GM18861 (cell line): Measurements from ENCODE around the gene MPRIP.

Experiments
- ATAC-seq: cut with Tn5 transposase; IDR thresholded peaks from one replicate; pipeline ENCODE4 v1.9.1; 2021; ENCODE audit not compliant: unreplicated experiment

The MPRIP gene

DNA sequence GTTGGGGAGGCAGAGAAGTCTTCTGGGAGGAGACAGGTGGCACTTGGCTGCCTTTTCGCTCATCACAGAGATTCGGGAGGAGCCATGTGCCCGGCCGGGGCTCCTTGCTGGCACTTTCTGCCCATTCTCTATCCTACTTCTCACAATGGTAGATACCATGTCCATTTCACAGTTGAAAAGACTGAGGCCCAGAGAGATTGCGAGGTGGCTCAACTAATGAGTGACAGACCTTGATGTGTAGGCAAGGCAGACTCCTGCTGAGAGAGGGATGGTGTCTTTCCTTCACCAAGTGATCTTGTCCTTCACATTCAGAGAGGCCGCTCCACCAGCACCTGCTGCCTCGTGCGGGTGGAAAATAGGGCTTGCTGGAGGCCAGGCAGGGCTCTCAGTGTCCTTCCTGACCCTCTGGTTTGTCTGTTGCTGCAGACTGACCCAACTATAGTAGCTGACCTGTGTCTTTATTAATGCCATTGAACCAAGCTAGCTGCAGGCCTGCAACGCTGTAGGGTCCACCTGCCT, 42.1 kb downstream of the MPRIP start:
- no peak for ATAC-seq

DNA sequence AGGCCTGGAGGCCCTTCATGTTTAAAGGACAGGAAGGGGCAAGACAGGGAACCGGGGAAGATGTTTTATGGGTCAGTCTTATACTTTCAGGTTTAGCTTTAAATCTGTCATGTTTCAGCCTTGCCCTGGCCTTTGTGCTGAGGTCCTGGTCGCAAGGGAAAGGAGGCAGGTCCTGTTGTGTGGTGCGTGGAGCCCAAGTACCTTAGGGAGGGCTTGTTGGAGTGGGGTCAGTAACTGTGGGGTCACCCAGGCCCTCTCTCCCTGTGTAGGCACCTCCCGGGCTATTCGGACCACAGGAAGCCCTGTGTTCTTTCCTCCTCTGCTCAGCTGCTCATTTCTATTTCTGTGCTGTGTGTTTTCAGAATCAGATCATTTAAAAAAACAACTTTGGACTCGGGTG, 42.7 kb downstream of the MPRIP start:
- ATAC-seq: no peak

DNA sequence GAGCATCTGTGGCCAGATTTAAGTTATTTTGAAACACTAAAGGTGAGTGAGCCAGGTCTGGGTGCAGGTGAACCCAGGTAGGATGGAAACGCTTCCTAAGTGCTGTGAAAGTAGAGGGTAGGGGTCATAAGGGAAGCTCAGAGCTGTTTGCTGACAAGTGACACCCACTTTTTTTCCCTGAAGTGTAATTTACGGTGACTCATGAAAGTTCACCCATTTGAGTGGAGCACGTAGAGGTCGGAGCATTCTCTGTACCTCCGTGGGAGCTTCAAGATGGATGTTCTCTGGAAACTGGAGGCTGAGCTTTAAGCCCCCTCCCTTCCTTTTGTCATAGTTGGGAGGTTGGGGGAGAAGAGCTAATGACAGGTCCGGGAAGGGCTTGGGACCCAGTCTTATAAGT, 44.3 kb downstream of the MPRIP start:
- no peak for ATAC-seq

DNA sequence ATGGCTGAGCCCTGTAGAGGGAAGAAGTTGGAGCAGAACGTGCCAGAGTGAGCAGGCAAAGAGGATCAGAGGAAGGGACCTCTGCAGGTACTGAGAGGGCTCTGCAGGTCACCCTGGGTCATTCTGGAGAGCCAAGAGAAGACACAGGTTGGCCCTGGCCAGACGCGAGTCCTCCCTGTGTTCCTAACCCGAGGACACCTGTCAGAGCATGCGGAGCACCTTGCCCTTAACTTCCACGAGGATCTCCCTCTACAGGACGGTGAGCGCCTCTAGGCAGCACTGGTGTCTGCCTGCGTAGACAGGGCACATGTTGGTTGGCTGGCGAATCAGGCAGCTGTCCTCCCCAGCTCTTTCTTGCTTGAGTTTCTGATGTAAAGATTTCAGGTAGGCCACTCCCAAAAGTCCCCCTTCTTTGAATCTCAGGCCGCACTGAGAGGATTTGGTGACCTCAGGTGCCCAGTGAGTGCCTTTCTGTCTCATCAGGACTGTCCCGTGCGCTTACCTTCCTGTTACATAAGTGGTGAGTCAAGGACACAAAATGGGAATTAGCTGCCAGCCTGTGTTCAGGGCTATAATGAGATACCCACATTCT, 45.3 kb downstream of the MPRIP start:
- ATAC-seq: no peak

DNA sequence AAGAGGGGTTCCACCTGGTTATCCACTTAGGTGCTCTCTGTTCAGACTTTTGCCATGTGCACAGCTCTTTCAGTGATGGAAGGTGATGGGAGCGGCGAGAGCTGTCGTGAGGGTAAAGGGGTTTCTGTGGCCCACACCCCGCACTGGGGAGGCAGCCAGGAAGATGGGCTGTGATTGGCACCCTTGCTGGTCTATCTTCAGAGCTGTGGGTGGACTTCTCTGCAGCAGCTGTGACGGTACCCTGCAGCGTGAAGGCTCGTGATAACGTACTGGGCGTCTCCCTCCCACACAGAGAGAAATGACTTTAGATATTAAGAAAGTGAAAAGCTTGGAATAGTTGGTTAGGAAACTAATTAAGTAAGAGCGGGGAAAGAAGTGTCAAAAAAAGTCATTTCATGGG, 45.8 kb downstream of the MPRIP start:
- no peak for ATAC-seq

DNA sequence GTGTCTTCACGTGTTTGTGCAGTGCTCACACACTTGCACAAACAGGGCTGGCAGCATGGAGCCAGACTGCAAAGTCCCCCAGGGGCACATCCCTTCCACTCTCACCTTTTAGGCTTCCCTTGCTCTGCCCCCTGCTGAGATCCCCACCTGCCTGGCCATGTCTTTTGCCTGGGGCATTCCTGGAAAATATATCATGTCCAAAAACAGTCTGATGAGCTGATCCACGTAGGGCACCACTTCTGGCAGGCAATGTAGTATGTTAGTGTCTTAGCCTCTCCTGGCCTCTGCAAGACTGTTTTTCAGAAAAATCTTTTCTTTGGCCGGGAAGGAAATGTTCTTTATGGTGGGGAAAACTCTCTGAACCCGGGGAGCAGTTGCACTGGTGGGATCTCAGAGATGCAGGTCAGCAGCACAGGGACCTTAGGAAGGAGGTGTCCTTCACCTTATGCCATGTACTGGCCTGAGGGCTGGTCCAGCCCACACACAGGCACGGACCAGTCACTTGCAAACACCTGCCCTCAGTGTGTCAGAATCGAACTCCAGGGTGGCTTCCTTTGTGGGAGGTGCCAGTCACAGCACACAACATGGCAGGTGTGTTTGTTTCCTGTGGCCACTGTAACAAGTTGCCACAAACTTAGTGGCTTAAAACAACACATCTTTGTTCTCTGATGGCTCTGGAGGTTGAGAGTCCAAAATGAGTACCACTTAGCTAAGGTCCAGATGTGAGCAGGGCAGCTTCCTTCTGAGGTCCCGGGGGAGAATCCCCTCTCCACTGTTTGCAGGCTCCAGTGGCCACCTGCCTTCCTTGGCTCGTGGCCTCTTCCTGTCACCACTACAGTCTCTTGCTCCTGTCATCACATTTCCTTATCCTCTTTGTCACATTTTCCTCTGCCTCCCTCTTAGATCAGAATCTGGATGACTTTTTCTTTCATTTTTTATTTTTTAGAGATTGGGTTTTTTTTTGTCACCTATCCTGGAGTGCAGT, 46.6 kb downstream of the MPRIP start:
- ATAC-seq: no peak

DNA sequence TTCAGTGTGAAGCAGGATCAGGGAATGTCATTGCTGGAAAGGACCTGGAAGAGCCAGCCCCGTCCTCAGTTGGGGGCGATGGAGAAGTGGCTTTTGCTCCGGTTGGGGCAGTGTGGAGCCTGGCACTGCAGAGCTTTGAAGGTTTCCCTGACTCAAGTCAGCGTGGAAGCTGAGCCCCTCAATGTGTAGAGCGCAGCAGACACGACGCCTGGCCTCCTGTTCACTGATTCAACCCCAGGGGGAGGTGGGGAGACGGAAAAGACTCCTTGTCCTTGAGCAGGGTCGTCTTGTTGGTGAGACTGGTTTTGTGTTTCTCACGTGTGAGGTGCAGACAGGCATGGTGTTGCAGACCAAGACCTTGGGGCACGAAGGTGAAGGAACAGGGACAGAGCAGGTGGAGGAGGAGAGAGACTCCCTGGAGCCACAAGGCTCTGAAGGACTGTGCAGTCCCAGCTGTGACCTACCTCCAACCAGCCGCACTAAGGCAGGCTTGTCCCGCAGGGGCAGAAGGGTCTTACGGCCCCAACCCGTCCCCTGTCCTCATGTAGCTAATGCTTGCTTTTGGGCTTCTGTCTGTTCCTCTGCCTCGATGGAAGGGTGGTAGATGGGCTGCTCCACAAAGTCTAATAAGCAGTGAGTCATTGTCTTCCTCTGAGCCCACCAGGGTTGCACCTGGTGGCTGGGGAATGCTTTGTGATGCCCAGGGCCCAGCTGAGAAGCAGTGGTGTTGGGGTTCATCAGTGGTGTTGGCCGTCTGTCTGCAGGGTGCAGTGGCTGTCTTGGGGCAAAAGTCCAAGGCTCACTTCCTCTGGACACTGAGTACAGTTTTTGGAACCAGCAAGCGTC, 47.8 kb downstream of the MPRIP start:
- ATAC-seq: no peak

DNA sequence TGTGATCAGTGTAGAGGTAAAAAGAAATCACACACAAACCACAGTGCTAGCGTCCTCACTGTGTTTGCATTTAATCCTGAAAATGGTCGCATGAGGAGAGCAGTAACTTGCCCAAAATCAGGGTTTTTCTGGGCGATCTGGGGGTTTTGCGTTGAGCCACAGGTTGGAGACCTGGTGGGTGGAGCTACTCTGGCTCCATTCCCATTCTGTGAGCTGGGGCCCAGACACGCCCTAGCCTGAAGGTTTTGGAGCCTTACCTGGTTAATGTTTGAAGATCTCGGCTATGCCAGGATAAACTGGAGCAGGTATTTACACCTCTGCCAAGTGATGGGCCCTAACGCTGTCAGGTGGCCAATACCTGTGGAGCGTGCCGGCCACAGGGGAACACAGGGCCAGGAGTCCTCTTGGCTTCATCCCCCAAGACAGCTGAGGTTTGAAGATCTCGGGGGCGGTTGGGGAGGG, 48.4 kb downstream of the MPRIP start:
- ATAC-seq: no peak

DNA sequence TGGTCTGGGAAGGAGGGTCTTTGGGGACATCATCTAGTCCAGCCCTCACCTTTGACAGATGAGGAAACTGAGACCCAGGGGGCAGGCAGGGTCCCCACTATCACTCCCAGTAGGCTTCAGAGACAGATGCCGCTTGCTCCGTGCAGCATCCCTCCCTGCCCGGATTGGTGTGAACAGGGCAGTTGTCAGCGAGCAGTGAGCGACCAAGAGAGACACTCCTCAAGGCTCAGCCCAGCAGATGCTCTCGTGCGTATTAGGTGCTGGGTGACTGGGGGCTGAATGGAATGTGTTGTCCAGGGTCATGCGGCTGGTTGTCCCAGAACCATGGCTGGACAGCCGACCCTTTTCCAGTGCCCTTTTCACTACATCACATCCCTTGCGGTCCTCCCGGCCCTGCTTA, 49.0 kb downstream of the MPRIP start:
- ATAC-seq: no peak

DNA sequence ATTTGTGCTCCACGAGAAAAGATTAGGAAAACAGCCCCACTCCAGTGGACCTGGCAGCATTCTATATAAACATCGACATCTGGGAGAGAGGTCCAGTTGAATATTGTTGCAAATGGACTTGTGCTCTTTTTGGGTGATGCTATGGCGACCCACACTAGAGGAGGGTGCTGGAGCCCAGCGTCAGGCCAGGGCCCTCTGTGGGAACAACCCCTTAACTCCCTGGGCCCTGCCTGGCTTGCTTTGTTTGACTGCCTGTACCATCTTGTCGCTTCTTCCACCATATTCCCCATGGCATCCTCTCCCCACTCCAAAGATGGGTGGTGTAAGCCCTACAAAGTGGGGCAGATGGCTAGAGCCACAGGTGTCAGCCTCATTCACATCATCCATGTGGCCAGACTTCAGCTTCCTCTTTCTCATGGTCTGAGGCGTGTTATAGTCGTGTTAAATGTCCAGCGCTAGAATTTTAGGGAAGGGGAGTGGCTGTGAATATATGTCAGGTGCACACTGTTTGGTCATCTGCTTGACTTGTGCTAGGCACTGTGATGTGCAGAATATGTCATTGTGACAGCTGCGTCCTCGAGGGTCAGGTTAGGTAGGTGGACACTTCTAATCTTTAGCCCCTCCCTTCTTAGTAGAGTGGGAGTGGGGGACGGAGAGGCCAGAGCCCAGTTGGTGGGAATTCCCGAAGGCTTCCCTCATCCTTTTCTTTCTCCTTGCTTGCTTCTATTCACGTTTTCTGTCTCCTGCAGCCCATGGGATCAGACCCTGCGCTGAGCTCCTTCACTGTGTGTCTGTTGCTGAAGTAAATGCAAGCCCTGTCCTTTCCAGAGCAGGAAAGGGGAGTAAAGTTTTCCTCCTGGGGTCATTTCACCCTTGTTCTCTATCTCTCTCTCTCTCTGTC, 49.8 kb downstream of the MPRIP start:
- ATAC-seq: no peak

DNA sequence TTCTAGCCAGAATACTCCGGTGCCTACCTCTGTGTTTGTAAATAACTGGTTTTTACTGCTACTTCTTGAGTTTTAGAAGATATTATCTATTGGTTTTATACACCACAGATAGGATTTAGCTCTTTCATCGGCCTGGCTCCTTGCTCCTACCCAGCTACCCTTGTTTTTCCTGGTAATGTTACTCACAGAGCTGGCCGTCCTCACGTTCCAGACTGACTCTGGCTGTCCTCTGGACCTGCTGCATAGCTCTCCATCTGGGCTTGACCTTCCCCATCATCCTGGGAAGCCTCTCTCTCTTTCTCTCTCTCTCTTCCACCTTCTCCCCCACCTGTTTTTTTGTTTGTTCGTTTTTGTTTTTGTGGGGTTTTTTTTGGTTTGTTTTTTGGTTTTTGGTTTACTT, 51.5 kb downstream of the MPRIP start:
- no peak for ATAC-seq

DNA sequence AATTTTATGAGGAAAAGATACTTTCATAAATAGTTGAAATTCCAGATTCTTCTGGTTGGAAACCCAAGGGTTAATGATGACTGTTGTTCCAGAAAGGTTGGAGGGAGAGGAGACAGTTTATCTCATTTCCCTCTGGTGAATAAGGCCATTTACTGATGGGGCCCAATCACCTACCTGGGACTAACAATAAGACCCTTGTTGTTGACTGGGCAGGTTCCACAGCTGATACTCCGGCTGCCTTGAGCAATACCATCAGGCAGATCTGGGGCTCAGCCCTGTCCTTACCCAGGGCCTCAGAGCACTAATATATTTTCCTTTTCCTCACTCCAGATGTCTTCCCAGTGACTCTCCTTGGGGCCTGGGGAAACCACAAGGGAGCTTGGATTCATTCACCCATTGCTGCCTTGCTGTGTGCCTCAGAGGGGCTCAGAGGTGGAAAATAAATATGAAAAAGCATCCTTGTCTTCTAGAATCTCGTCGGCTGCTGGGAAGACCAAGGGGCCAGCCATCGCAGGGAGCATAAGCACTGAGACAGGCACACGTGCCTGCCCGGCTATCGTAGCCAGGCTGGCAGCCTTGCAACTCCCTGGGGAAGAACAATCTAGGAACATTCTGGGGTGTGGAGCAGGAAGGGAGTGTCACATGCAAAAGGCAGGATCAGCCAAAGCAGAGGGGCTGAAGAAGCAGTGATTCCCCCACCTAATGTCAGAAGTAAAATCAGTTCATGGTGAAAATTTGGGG, 54.4 kb downstream of the MPRIP start:
- no peak for ATAC-seq

DNA sequence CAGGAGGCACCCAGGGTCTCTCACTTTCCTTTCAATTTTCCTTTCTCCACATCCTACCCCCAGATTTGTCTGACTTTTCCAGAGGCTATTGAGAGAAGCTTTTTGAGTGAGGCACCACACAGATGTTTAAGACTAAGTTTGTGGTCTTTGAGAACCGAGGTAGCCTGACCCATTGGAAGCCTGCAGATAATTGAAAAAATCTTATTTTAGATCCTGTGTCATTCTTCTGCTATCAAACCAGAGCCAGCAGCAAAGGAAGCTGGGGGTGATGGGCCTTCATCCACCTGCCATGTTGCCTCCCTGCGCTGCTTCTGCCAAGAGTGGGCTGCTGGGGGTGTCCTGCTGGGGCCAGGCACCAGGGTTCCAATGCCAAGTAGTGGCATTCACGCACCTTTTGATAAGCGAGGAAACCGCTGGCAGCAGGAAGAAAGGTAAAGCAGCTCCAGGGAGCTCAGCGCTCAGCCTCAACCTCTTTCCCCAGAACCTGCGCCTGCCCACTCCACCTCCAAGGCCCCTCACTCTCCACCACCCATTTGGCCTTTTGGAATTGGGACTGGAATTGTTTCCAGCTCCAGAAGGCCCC, 55.6 kb downstream of the MPRIP start:
- ATAC-seq: no peak

DNA sequence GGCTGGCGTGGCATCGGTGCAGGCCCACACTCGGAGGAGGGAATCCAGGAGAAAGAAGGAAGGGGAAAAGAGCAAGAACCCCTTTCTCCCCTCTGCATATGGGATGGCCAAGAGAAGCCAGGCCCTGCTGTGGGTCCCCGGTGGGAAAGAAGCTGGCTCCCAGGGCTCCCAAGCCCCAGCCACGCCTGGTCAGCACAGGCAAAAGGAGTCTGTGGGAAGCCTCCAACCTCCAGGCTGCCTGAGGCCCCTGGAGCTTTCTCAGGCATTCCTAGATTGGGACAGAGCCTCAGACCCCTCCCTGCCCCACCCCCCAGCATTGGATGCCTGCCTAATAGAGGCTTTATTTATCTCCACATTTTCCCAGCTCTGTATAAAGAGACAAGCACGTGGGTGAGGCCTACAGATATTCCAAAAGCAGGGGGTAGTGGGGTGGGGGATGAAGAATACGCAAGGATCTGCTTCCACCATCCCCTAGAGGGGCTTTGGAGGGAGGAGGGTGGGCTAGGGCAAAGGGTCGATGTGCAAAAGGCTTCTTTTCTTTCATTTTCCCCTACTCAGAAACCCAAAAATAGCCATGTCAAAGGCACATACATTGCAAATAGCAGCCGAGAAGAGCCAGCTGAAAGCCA, 56.4 kb downstream of the MPRIP start:
- no peak for ATAC-seq

DNA sequence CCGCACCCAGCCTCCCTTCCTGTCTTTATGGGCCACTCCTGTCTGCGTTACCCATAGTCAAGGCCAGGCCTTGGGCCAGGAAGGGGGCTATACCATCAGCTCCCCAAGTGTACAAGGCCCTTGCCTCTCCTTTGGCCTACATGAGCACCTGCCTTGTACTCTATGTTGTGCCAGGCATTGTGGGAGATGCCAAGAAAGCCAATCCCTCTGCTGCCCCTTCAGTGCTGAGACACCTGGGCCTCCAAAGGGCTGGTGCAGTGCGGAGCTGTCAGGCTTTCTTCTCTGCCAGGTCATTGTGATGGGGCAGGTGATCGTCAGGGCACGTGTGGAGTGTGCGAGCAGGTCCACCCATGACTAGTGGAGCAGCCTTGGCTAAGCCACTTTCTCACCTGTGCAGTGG, 59.9 kb downstream of the MPRIP start:
- no peak for ATAC-seq

DNA sequence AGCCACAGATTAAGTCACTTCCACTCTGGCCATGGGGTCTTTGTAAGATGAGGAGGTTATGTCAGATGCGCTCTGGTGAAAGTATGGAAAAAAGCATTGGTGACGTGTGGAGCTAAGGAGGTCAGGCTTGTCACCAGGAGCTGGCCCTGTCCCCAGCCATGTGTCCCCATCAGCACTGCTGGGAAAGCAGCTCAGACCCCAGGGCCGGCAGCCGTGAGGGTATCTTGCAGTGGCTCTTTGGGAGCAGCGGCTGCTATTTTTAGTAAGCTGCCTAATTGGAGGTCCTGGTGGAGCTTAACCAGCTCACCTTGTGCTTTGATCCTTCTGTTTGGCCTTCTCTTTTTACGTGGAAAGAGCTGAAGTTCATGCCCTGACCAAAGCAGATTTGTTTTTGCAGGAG, 60.9 kb downstream of the MPRIP start:
- ATAC-seq: no peak

DNA sequence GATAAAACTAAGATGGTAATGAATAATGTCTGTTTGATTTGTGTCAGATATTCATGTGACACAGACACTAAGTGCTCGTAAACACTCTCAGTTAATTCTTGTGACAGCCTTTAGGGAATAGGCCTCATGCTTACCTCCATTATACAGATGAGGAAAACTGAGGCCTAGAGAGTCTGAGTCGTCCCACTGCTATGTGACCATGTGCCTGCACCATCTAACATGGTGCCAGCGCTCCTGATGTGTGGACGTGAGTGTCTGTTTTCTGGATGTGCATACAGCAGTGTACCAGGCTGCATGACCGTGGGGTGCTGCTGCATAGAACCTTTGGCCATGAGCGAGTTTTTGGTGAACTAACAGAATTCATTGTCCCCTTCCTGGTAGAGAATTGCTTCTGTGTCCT, 61.8 kb downstream of the MPRIP start:
- no peak for ATAC-seq

DNA sequence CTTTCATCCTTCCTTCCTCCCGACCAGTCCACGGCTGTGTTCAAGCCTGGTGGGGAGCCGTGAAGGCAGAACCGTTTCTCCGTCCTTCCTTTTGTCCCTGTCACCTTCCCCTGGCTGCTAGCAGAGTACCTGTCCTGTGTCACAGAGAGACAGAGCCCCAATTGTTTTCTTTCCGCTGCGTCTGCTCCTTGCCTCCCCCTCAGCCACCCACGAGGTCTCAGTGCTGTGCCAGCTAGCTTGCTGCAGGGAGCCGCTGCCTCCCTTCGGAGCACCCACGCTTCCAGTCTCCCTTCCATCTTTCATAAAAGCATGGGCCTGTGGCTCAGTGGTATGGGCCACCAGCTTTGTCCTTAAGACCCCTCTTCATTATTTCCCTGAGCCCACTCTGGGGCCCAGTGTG, 62.2 kb downstream of the MPRIP start:
- no peak for ATAC-seq

DNA sequence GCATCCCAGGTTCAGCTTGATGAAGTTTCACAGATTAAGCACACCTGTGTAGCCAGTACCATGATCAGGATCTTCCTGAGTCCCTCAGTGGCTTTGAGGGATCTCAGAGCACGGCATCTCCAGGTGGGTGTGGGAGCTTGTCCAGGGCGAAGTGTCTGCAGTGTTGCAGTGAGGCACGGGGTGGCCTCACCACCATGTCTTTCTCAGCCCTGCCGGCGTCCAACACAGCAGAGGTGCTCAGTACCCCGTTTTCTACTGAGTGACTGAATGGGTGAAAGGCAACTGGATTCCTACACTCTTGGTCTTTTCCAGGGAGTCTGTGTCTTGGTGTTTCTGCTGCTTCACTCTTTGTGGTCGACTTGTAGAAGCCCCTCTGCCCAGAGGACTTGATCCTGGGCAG, 63.7 kb downstream of the MPRIP start:
- no peak for ATAC-seq
